Stimulated activated CD8-positive, alpha-beta memory T cell treated with anti-CD3 and anti-CD28 coated beads, Interleukin-2, amount 100 ng/mL, for 1 hour (primary cell): Measurements from ENCODE around the gene RIT2.

Experiments used
- DNase-seq, 2 donors: peaks; one replicate each; pipeline ENCODE4 v3.0.0-alpha.2; 2020; ENCODE audit warnings: low read depth in 2 of 2

The RIT2 gene

GRCh38 chr18:43115076-43115921 lies at the start of gene RIT2:
TSS of gene RIT2 (minus strand) at chr18:43115685.
- no peak for DNase-seq

- no peak for DNase-seq
These were observed 46.0 kb upstream of the RIT2 start for GRCh38 chr18:43161528-43161927.

- no peak for DNase-seq
These were observed 45.0 kb upstream of the RIT2 start for GRCh38 chr18:43160509-43160908.

GRCh38 chr18:43159926-43160325 lies 44.4 kb upstream of the RIT2 start:
- DNase-seq: no peak

GRCh38 chr18:43159086-43159770 lies 43.7 kb upstream of the RIT2 start:
- DNase-seq: no peak

GRCh38 chr18:43158381-43158780 lies 42.9 kb upstream of the RIT2 start:
- DNase-seq: no peak

- DNase-seq: no peak
These were observed 40.4 kb upstream of the RIT2 start for GRCh38 chr18:43155842-43156241.

- DNase-seq: no peak
These were observed 32.7 kb upstream of the RIT2 start for GRCh38 chr18:43148231-43148630.

GRCh38 chr18:43141208-43141607 lies 25.7 kb upstream of the RIT2 start:
- no peak for DNase-seq

GRCh38 chr18:43139288-43139946 lies 23.9 kb upstream of the RIT2 start:
- DNase-seq: no peak

GRCh38 chr18:43134876-43135275 lies 19.4 kb upstream of the RIT2 start:
- DNase-seq: no peak

- DNase-seq: no peak
These were observed 15.3 kb upstream of the RIT2 start for GRCh38 chr18:43130716-43131260.

- no peak for DNase-seq
These were observed 14.6 kb upstream of the RIT2 start for GRCh38 chr18:43129946-43130524.

GRCh38 chr18:43125471-43125870 lies 10.0 kb upstream of the RIT2 start:
- DNase-seq: no peak

- no peak for DNase-seq
These were observed 7.5 kb upstream of the RIT2 start for GRCh38 chr18:43122955-43123354.

GRCh38 chr18:43116699-43117294 lies 1.3 kb upstream of the RIT2 start:
- DNase-seq: no peak

- DNase-seq: no peak
These were observed 2.1 kb downstream of the RIT2 start for GRCh38 chr18:43113220-43113895.

GRCh38 chr18:43108882-43109281 lies 6.6 kb downstream of the RIT2 start:
- no peak for DNase-seq

GRCh38 chr18:43108469-43108868 lies 7.0 kb downstream of the RIT2 start:
- DNase-seq: no peak

GRCh38 chr18:43093646-43094045 lies 21.8 kb downstream of the RIT2 start:
- no peak for DNase-seq

GRCh38 chr18:43092539-43092938 lies 22.9 kb downstream of the RIT2 start:
- no peak for DNase-seq
